Neural progenitor cell (in vitro differentiated cells): ENCODE results near the gene MAP2K5. TPM values are rescaled to one million over a fixed set of nuclear protein-coding genes. Genes with fewer than 3 reads are reported as not detected.

ENCODE experiments used
- DNase-seq: peaks from one replicate; pipeline ENCODE4 v3.0.0-alpha.2; 2016; ENCODE audit warnings: low spot score
- H2AFZ ChIP-seq: fragments of 200-600 bp; sonication (generic); replicated peaks from 2 replicates; pipeline ENCODE4 v1.6.1; 2016; ENCODE audit warnings: antibody characterized with exemption
- H3F3A ChIP-seq: fragments of 200-600 bp; sonication (generic); 2 replicates; pipeline ENCODE4 v1.6.1; 2016; ENCODE audit warnings: antibody characterized with exemption, low read depth
- H3K27ac ChIP-seq: fragments of 200-600 bp; sonication (generic); 2 replicates; pipeline ENCODE4 v1.5.1; 2016; ENCODE audit warnings: mild to moderate bottlenecking
- H3K27me3 ChIP-seq: fragments of 200-600 bp; sonication (generic); 2 replicates; pipeline ENCODE4 v1.6.1; 2016; ENCODE audit warnings: mild to moderate bottlenecking, moderate library complexity
- H3K36me3 ChIP-seq: fragments of 200-600 bp; sonication (generic); 2 replicates; pipeline ENCODE4 v1.5.1; 2016
- H3K4me1 ChIP-seq: fragments of 200-600 bp; sonication (generic); 2 replicates; pipeline ENCODE4 v1.6.1; 2016; ENCODE audit warnings: mixed run types
- H3K4me2 ChIP-seq: fragments of 200-600 bp; sonication (generic); 2 replicates; pipeline ENCODE4 v1.6.1; 2016
- H3K4me3 ChIP-seq: fragments of 200-600 bp; sonication (generic); 2 replicates; pipeline ENCODE4 v1.5.1; 2016
- H3K79me2 ChIP-seq: fragments of 200-600 bp; sonication (generic); 2 replicates; pipeline ENCODE4 v1.6.1; 2016; ENCODE audit warnings: low read depth
- H3K9ac ChIP-seq: fragments of 200-600 bp; sonication (generic); 2 replicates; pipeline ENCODE4 v1.6.1; 2016
- H3K9me3 ChIP-seq: fragments of 200-600 bp; sonication (generic); 2 replicates; pipeline ENCODE4 v1.5.1; 2016; ENCODE audit warnings: low read depth
- H4K20me1 ChIP-seq: fragments of 200-600 bp; sonication (generic); 2 replicates; pipeline ENCODE4 v1.6.1; 2016; ENCODE audit warnings: low read depth
- H3K27ac Mint-ChIP-seq: 3 replicates; pipeline ENCODE4 v1.8.0; 2021; ENCODE audit warnings: mixed read lengths
- H3K27me3 Mint-ChIP-seq: 2 replicates; pipeline ENCODE4 v1.8.0; 2022; ENCODE audit warnings: low read depth, mild to moderate bottlenecking, inconsistent platforms, moderate library complexity, mixed read lengths; ENCODE audit not compliant: insufficient read depth
- H3K36me3 Mint-ChIP-seq: 3 replicates; pipeline ENCODE4 v1.8.0; 2021; ENCODE audit warnings: mixed read lengths
- H3K4me1 Mint-ChIP-seq: 3 replicates; pipeline ENCODE4 v1.8.0; 2021; ENCODE audit warnings: mixed read lengths
- H3K4me3 Mint-ChIP-seq: 3 replicates; pipeline ENCODE4 v1.8.0; 2021; ENCODE audit warnings: mild to moderate bottlenecking, moderate library complexity, mixed read lengths
- H3K9me3 Mint-ChIP-seq: 3 replicates; pipeline ENCODE4 v1.8.0; 2020; ENCODE audit warnings: mixed read lengths
- CTCF ChIP-seq: fragments of 200-600 bp; sonication (generic); IDR thresholded peaks from 2 replicates; pipeline ENCODE4 v1.5.1; 2017; ENCODE audit warnings: antibody characterized with exemption, mild to moderate bottlenecking
- EZH2 ChIP-seq: fragments of 200-600 bp; sonication (generic); IDR thresholded peaks from 2 replicates; pipeline ENCODE4 v1.6.1; 2017; ENCODE audit warnings: antibody characterized with exemption, mild to moderate bottlenecking, moderate library complexity
- EZH2phosphoT487 ChIP-seq: fragments of 200-600 bp; sonication (generic); IDR thresholded peaks from 2 replicates; pipeline ENCODE4 v1.6.1; 2017; ENCODE audit warnings: antibody characterized with exemption
- total RNA-seq: library from RNA; depleted of rRNA; stranded (reverse); fragments of >200 nt; gene quantifications from 2 replicates; pipeline ENCODE4 v1.2.3, GENCODE V29; 2015; ENCODE audit warnings: low replicate concordance

MAP2K5 gene
- total RNA-seq, 1 donor from 2014 or later, result 17.2 TPM

GRCh38 chr15:67724691-67725375 lies 182.3 kb downstream of the MAP2K5 start:
- peaks cover 7% of the 10 kb centered on the region for H3F3A ChIP-seq
- no peak overlapping the region for H3K9ac ChIP-seq
- no peak overlapping the region for H3K27ac Mint-ChIP-seq
- H3K36me3 ChIP-seq, result no peaks in the 10 kb centered on the region
- H3K4me2 ChIP-seq, result no peak overlapping the region
- no peak overlapping the region for H3K27ac ChIP-seq
- peaks cover 20% of the 10 kb centered on the region for H3K4me1 Mint-ChIP-seq
- TF ChIP-seq EZH2 (no peak), CTCF (no peak), EZH2phosphoT487 (no peak)
- H2AFZ ChIP-seq, result no peak overlapping the region
- DNase-seq, result no peak
- no peaks in the 10 kb centered on the region for H3K9me3 Mint-ChIP-seq
- no peaks in the 10 kb centered on the region for H3K27me3 ChIP-seq
- no peaks in the 10 kb centered on the region for H3K79me2 ChIP-seq
- H3K9me3 ChIP-seq, result no peaks in the 10 kb centered on the region
- H3K27me3 Mint-ChIP-seq, result peaks cover 2% of the 10 kb centered on the region
- peaks cover 24% of the 10 kb centered on the region for H3K4me1 ChIP-seq
- H3K4me3 Mint-ChIP-seq, result no peak overlapping the region
- no peak overlapping the region for H3K4me3 ChIP-seq
- H4K20me1 ChIP-seq, result no peaks in the 10 kb centered on the region
- no peaks in the 10 kb centered on the region for H3K36me3 Mint-ChIP-seq

- Histone ChIP-seq H3K27me3 (no peaks in the 10 kb centered on the region), H3K4me2 (no peak overlapping the region), H2AFZ (no peak overlapping the region), H3K79me2 (no peaks in the 10 kb centered on the region), H3K9ac (no peak overlapping the region), H4K20me1 (no peaks in the 10 kb centered on the region), H3K36me3 (no peaks in the 10 kb centered on the region), H3K9me3 (no peaks in the 10 kb centered on the region), H3K4me1 (peaks cover 24% of the 10 kb centered on the region), H3K27ac (no peak overlapping the region), H3F3A (no peaks in the 10 kb centered on the region), H3K4me3 (no peak overlapping the region)
- H3K36me3 Mint-ChIP-seq, result no peaks in the 10 kb centered on the region
- no peak for TF ChIP-seq EZH2phosphoT487
- no peak for TF ChIP-seq CTCF
- no peak for TF ChIP-seq EZH2
- no peak overlapping the region for H3K4me3 Mint-ChIP-seq
- peaks cover 2% of the 10 kb centered on the region for H3K27me3 Mint-ChIP-seq
- peaks cover 16% of the 10 kb centered on the region for H3K4me1 Mint-ChIP-seq
- DNase-seq, result no peak
- no peak overlapping the region for H3K27ac Mint-ChIP-seq
- no peaks in the 10 kb centered on the region for H3K9me3 Mint-ChIP-seq
Observed at GRCh38 chr15:67730135-67730534, 187.6 kb downstream of the MAP2K5 start.

GRCh38 chr15:67731112-67731721 lies 188.7 kb downstream of the MAP2K5 start:
- peaks cover 16% of the 10 kb centered on the region for H3K4me1 Mint-ChIP-seq
- no peak overlapping the region for H3K4me3 Mint-ChIP-seq
- H3K9ac ChIP-seq, result no peak overlapping the region
- no peak overlapping the region for H3K4me2 ChIP-seq
- no peaks in the 10 kb centered on the region for H3K36me3 ChIP-seq
- H3K9me3 ChIP-seq, result no peaks in the 10 kb centered on the region
- peak; percentile 15 for DNase-seq
- H2AFZ ChIP-seq, result no peak overlapping the region
- no peaks in the 10 kb centered on the region for H4K20me1 ChIP-seq
- H3K27me3 Mint-ChIP-seq, result peaks cover 2% of the 10 kb centered on the region
- H3K79me2 ChIP-seq, result no peaks in the 10 kb centered on the region
- no peaks in the 10 kb centered on the region for H3K9me3 Mint-ChIP-seq
- H3K36me3 Mint-ChIP-seq, result no peaks in the 10 kb centered on the region
- H3K4me1 ChIP-seq, result peaks cover 24% of the 10 kb centered on the region
- no peak overlapping the region for H3K27ac ChIP-seq
- no peak overlapping the region for H3K4me3 ChIP-seq
- H3F3A ChIP-seq, result no peaks in the 10 kb centered on the region
- TF ChIP-seq EZH2 (no peak), CTCF (no peak), EZH2phosphoT487 (no peak)
- H3K27me3 ChIP-seq, result no peaks in the 10 kb centered on the region
- no peak overlapping the region for H3K27ac Mint-ChIP-seq
